B cell (primary cell): ENCODE data around the gene MAD1L1.

Experiments used
- CTCF ChIP-seq: fragments of 200-600 bp; IDR thresholded peaks from one replicate; pipeline ENCODE4 v1.8.0; 2022; ENCODE audit warnings: antibody characterized with exemption, mild to moderate bottlenecking
- EZH2 ChIP-seq: IDR thresholded peaks from 2 replicates; pipeline ENCODE4 v1.6.1; 2012; ENCODE audit warnings: borderline replicate concordance, low read depth, mild to moderate bottlenecking, moderate library complexity, low read length; ENCODE audit not compliant: insufficient read depth, poor library complexity, severe bottlenecking

- TF ChIP-seq CTCF (no peak), EZH2 (no peak)
These were observed 393.0 kb downstream of the MAD1L1 start for GRCh38 chr7:1839701-1840100.
